IMR-90 (cell line): Measurements from ENCODE around the gene UBA1.

Experiments
- MAFK ChIP-seq: IDR thresholded peaks from 2 replicates; pipeline ENCODE4 v1.6.1; 2012; ENCODE audit warnings: low read depth, low read length, improper control_type of control experiment
- POLR2A ChIP-seq: IDR thresholded peaks from 2 replicates; pipeline ENCODE4 v1.6.1; 2012; ENCODE audit warnings: mild to moderate bottlenecking, low read depth, low read length
- TF ChIP-seq, protein P1 (sequence below): fragments of 150-350 bp; IDR thresholded peaks from 2 replicates; pipeline ENCODE4 v1.6.1; 2017; ENCODE audit warnings: mild to moderate bottlenecking, antibody characterized with exemption, low read length, low read depth
- TF ChIP-seq, protein P2 (sequence below): conservative IDR thresholded peaks from 2 replicates; pipeline ENCODE4 v1.5.1; 2012; ENCODE audit warnings: mild to moderate bottlenecking, low read depth, low read length, improper control_type of control experiment

DNA sequence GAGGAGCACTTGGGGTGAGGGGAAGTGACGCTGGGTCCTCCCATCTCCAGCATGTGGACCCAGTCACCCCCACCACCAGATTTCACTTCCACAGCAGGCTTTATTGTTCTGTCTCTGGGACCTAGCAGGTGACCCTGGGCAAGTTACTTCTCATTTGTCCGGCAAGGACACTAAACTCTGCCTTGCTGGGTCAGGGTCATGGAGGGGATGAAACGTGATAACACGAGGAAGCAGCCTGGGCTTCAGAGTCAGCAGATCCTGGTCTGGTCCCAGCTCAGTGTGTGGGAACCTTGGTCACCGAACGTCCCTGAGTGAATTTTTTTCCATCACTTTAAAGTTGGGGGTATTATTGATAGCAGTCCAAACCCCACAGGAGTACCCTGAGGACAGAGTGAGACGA lies 3.9 kb downstream of the UBA1 start:
- TF ChIP-seq MAFK (no peak), POLR2A (no peak)
- TF ChIP-seq, protein P1, sequence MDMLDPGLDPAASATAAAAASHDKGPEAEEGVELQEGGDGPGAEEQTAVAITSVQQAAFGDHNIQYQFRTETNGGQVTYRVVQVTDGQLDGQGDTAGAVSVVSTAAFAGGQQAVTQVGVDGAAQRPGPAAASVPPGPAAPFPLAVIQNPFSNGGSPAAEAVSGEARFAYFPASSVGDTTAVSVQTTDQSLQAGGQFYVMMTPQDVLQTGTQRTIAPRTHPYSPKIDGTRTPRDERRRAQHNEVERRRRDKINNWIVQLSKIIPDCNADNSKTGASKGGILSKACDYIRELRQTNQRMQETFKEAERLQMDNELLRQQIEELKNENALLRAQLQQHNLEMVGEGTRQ, result no peak
- TF ChIP-seq, protein P2, sequence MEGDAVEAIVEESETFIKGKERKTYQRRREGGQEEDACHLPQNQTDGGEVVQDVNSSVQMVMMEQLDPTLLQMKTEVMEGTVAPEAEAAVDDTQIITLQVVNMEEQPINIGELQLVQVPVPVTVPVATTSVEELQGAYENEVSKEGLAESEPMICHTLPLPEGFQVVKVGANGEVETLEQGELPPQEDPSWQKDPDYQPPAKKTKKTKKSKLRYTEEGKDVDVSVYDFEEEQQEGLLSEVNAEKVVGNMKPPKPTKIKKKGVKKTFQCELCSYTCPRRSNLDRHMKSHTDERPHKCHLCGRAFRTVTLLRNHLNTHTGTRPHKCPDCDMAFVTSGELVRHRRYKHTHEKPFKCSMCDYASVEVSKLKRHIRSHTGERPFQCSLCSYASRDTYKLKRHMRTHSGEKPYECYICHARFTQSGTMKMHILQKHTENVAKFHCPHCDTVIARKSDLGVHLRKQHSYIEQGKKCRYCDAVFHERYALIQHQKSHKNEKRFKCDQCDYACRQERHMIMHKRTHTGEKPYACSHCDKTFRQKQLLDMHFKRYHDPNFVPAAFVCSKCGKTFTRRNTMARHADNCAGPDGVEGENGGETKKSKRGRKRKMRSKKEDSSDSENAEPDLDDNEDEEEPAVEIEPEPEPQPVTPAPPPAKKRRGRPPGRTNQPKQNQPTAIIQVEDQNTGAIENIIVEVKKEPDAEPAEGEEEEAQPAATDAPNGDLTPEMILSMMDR, result no peak
